NCI-H1417 (cell line): ENCODE data around the gene PCSK2.

Experiments used
- DNase-seq, 3 experiments: peaks; one replicate each; lab custom pipeline; 2025; lab: John Stamatoyannopoulos, UW

PCSK2 gene

DNA sequence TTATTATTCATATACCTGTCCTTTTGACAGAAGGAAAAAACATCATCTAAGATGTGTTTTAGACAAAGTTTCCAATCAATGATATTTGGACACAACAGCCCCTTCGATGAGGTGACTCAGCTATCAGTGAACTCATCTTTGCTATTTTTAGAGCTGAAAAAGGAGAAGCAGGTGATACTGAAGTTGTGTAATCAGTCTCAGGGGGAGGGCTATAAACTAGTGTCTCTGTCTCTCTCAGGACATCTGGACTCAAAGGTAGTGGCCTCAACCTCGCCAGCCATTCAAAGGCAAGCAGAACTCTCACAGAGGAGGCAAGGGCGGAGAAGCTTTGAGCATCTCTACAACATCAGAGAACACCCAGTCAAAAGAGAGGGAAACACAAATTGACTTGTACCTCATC is 168.9 kb downstream of the PCSK2 start:
- DNase-seq = peak in 1 of 3 experiments; percentile 8

DNA sequence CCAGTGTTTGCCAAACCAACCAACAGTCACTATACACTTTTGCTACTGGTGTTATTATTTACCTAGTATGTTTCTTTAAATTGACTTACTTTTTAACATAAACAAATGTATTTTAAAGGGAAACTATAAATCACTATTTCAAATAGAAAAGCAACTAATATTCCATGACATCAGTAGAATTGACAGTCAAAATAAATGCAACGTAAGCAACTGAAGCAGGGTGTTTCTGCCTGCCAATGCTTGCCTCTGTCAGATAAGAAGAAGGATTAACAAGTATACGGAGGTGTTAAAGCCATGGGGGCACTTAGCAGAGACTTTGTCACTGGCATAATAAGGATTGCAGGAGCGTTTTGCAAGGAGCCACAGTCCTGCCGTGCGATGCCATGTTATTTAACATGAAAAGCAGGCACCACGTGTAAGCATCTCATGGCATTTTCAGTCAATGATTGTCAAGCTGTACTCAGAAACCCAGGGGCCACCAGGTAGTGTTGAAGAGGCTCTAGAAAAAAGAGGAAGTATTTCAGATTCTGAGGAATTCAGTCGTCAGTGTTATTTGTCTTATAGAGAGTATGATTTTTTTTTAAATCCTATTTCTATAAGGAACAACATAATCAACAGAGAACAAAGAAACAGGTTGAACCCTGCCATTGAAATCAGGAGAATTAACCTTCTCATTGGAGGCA is 172.6 kb downstream of the PCSK2 start:
- no peak for DNase-seq

DNA sequence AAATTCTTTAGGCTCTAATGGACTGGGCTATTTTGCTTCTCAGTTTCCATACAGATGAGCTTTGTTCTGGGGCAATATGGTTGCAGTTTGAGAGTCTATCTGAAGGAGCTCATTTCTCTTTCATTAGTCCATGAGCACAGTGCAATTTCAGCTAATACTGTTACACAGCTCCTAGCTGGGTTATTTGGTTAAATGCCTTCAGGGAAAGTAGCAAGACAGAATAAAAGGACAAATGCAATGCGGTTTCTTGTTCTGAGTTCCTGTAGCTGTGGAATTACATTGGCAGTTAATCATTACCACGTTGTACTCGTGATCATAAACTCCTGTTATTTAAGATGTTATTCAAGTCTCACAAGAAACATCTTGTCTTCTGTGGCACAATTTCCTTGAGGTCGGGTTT is 176.6 kb downstream of the PCSK2 start:
- DNase-seq = no peak

DNA sequence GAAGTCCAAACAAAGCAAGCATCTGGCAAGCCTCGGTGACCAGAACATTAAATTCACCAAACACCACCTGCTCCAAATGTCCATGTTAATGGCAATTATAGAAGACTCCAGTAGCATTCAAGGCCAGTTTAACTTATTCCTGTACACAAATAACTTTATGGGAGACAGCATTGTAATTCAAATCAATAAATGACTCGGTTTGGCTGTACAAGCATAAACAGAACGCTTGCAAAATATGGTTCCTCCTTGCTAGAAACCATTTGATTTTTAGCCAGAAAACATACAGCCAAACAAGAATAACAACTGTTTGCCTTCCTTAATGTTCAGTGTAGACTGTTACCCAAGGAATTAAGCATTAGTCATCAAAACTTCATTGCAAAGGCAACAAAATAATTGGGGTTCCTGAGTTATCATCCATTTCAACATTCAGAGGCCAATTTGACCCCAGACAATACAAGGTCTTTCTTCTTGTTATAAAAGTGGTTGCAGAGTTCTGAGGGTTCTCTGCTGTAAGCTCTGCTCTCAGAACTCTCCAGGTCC is 179.3 kb downstream of the PCSK2 start:
- DNase-seq = no peak

DNA sequence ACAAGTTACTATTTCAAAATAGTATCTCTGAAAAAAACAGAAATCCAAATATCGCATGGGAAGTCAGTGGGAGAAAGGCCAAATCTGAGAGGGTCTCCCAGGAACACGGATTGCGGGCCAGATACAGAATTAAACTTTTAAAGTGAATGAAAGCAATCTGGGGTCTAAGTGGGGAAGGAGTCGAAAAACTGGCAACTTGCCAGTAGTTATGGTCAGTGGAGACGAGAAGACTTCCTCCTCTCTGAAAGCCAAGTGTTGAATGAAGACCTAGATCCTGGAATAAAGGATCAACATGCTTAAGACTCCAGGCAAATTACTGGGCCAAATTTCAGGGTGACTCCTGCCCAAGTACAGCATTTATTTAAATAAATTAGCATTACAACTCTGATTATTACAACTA is 180.7 kb downstream of the PCSK2 start:
- DNase-seq = no peak

DNA sequence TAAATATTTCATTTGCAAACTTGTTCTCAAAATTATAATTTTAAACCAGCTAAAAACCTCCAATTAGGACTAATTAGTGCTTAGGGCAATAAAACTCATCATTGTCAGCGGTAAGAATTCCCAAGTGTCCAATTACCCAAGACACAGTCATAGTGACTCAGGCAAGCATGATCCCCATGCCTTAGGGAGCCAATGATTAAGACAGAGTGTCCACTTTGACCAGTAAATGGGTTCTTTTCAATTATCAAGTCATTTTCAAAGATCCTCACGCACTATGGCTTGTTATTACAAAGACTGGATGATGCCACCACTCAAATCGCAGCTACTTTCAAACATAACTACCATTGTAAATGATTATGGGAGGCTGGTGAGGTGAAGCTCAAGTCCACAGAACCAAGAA is 190.4 kb downstream of the PCSK2 start:
- peak in 1 of 3 experiments; percentile 9 for DNase-seq

DNA sequence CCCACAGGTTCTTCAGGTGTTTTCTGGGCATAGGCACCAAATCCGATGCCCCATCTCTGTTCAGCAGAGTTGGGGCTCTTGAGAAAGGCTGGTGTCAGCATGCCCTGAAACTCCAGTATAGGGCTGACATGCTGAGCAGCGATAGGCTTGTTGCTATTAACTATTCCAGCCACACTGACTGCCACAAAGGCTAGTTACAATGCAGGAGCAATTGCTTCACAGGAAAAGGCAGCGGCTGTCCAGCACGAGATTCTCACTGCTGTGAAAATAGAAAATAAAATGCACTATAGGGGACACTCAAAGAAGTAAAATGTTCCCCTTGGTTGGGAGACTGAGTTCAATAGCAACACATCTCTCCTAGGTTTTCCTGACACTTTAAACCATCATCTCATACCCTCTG is 191.9 kb downstream of the PCSK2 start:
- peak in 1 of 3 experiments; percentile 23 for DNase-seq

DNA sequence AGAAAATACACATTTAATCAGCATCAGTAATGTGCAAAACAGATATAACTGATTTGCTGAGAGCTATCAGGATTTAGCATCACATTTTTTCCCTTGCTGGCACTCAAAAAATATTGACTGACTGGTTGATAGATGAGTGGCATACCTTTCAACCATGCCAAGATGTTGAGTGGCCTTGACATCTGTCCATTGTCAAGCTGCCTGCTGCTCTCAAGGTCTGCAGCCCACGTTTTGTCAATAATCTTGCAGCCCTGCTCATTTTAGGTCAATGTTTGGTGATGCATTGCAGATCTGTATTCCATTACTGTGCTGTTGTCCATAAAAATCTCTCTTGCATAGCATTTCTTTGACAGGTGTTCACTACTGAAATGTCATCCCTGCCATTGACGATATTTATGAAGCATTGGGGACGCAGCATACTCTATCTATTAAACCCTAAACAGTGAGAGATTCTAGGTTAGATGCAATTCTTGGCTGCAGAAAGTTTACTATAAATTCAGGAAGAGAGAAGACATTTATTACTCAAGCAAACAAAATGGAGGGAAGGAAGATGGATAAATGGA is 192.7 kb downstream of the PCSK2 start:
- peak in 1 of 3 experiments; percentile 51 for DNase-seq

DNA sequence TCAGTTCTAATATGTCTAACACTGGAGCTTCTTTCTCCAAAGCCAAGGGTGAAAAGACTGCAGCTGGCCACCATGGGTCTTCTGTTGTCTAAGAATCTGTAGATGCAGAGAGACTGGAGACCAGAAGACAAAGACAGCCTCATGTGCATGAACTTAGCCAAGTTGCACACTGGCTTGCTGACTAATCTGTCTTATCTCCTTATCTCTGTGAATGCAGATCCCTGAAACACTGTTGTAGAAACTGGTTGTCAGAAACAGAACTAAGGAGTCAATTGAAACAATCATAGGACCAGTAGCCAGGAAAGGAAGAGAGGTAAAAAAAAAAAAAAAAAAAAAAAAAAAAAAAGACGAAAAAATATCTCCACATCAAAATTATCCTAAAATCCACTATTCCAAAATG is 194.7 kb downstream of the PCSK2 start:
- DNase-seq = no peak

DNA sequence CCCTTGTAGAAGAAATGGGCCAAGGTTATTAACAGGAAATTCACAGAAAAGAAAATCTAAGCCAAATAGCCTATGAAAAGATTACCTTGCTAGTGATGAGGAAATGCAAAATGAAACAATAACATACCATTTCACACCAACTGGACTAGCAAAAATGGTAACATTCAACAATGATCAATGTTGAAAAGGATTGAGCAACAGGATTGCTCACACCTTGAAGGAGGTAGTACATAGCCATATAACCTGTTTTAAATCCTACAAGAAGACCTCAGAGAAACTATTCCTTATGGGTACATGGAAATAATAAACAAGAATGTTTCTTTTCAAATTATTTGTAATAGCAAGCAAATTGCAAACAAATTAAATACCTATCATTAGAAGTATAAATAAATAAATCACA is 196.9 kb downstream of the PCSK2 start:
- DNase-seq = no peak

DNA sequence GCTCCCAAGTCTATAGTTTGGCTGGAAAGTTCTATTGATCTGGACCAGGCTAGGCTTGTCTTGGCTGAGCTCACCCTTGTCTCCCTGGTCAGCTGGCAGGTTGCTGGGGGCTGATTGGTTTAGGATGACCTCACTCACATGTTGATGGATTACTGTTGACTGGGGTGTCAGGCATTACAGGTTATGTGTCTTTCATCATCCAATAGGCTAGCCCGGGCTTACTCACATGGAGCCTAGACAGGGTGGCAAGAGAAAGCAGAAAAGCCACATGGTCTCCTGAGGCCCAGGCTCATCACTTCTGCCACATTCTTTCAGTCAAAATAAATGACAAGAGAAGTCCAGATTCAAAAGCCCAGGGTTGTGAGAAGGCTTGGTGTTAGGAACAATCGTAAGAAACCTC is 200.8 kb downstream of the PCSK2 start:
- DNase-seq = no peak

DNA sequence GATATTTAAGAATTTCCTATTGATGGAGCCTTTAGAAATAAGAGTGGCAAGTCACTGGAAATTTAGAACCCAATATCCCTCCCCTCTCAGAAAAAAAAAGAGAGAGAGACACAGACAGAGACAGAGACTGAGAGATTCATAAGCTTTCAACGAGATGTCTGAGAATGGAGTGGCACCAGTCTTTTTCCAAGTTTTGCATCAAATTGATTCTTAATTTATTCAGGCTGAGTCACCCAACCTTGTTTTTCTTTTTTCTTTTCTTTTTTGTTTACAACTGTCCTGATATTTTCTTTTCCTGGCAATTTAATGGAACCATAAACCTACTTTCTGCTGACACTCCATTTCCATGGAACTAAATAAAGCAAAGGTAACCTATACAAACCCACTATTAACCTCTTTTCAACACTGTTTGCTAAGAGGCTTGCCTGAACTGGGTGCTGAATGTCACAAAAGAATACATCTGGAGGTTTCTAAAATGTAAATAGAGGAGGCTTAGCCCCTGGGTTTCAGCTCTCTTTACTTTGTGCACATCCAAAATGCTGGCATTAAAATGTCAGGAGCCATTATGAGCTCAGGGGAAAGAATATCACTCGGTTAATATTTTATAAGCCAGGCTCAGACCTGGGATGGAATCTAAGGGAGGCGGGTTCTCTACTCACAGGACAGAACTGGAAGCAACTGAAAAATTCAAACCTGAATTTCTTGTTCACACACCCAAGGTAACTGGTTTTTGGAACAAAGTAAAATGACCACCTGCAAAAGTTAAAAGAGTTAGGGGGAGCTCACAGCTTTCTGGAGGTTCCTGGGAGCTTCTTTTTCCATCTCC is 203.5 kb downstream of the PCSK2 start:
- DNase-seq = peak; percentile 17 to 95 (median 76)

DNA sequence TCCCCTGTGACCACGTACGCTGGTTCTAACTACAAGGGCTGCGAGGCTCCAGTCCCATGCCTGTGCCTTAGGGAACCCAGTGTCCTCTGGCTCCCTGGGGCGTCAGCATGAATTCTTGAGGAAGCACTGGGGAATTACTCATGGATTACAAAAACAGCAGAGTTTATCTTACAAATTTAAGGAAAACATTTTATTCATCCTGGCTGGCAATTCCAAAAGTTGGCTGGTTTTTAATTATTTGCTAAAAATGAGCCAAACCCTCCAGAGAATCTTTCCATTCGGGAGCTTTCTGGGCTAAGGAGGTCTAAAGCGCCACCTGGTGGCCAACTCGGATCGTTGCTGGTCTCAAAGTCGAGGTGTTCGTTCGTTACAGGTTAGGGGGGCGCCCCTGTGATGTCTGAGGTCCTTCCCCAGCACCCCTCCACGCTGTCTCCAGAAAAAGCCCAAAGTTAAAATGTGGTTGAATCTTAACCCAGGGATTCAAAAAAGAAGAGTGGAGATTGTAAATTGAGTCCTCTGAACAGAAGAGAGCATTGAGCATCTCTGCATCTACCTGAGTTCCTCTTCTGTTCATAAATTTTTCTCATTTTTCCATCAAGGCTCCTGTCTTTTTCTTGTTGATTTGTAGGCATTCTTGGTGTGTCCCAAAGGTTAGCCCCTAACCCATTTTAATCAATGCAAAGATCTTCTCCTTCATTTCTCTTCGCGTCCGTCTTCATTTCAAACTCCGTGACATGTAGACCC is 205.0 kb downstream of the PCSK2 start:
- DNase-seq = peak; percentile 34 to 87 (median 71)

DNA sequence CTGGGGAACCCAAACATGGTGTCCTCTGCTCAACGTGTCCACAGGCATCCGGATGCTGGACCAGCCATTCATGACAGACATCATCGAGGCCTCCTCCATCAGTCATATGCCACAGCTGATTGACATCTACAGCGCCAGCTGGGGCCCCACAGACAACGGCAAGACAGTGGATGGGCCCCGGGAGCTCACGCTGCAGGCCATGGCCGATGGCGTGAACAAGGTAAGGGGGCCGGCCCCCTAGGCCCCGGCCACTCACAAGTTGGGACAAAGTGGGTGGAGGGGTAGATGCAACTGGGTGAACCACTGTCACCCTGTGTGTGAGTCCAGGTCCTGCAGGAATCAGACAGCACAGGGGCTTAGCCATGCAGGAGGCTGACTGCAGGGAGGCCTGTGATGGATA is 209.8 kb downstream of the PCSK2 start:
- no peak for DNase-seq

DNA sequence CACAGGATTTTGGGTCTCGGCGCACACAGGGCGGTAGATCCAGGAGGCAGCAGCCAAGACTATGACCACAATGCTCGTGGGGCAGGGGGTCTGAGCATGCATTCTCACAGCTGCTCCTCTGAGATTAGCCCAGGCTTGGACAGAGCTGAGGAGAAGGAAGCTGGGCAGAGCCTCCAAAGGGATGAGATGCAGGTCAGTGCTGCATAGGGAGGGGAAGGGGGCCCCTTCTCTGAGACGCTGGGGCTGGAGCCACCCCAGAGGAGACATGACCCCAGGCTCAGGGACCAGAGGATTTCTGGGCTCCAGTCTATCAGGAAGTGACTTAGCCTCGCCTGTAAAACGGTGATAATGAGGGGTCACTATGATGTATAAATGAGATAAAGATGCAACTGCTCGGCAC is 210.4 kb downstream of the PCSK2 start:
- DNase-seq = no peak

DNA sequence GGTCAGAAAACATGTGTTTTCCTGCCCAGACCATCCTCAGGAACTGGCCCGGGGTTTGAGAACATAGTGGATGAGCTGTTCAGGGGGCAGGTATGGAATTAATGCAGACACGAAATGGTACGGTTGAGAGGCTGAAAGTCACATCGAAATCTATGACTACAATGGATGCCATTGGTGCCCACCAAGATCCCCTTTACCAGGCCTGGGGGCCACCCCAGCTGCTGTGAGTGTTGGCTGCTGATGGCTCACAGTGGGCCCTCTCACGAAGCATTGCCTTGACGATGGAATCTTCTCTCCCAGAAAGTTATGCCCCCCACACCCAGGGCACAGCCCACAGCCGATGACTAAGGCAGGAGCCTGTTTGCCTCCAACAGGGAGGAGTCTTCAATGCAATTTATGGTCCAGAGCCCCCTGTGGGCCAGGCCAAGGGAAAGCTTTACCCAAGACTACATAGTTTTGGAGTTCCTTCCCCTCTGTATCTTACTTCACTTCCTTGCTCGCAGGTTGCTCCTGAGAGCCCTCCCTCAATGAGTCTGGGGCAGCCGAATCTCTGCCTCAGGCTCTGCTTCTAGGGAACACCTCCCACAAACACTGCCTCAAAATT is 211.7 kb downstream of the PCSK2 start:
- no peak for DNase-seq

DNA sequence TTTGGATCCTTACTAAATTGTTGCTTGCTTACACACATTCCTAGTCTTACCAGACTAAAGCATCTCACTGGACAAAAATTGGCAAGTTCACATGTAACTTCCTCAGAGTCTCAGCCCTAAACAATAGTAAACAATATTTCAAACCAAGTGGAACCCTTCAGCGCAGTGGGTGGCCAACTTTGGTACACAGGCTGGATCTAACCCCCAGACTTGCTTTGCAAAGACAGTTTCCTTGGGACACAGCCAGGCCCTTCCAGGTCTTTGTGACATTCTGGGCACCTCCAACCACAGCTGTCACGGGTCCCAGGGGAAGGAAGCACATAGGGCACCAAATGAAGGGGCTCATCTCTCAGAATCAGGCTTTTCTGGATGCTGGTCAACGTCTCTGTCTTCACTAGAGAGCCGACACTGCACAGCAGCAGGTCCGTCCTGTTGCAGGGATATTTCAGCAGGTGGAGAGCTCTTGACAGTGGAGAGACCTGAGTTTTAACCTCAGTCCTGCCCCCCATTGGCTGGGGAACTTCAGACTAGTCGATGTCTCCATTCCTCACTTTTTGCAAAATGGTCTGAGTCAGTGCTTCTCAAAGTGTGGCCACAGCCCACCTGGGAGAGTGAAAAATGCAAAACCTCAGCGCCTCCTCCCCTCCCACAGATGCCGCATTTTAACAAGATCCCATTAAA is 212.9 kb downstream of the PCSK2 start:
- no peak for DNase-seq

DNA sequence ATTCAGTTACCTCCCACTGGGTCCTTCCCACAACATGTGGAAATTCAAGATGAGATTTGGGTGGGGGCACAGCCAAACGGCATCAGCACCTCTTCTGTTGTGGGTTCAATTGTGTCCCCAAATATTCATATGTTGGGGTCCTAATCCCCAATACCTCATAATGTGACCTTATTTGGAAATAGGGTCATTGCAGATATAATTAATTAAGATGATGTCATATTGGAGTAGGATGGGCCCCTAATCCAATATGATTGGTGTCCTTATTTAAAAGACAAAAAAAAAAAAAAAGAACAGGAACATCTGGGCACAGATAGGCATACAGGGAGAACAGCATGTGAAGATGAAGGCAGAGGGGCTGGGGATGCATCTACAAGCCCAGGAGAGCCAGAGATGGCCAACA is 214.9 kb downstream of the PCSK2 start:
- no peak for DNase-seq

DNA sequence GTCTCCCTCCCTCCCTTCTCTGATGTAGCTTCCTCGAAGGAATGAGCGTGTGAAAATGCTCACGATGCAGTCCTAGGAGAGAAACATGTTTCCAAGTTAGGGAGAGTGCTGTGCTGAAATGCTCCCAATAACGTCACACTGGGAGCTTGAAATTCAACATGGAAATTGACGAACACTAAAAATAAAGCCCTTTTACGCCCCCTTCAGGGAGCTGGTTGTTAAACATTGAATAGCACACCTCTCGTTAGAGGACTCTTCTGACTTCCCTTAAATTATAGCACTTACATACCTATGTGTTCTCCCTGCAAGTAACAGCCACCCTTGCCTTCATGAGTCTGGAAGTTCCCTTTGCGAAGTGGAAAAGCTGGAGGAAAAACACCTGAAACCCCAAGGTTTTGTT is 215.7 kb downstream of the PCSK2 start:
- DNase-seq = peak in 1 of 3 experiments; percentile 24

DNA sequence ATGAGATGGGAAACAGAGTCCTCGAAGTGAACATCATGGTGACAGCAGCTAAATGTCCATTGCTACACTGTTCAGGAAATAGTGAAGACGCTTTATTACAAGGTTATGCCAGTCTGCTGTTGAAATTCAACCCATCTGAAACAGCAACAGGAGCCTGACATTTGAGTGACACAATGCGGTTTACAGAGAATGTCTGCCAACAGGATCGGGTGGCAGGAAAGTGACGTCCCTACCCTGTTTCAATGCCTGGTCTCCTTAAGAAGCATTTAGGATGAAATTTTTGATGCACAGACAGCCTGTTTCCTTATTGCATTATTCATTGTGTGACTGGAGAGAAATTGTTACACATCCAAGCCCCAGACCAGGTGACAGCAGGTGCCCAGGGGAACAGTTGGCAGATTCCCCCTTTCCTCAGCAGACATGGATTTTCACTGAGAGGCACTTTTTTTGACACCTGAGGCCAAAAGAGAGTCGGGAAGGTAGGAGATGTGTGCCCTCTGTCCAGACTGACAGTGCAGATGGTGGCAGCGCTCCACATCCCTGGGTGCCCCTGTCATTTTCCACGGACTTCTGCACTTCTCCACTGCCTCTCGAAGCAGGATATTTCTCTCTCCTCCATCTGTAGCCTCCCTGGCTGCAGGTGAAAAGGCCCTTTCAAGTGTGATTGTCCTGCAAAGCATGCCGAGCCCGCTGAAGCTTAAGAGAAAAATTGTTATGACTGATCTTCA is 216.5 kb downstream of the PCSK2 start:
- peak in 1 of 3 experiments; percentile 33 for DNase-seq
